HG02938 (cell line): ENCODE data around the gene GMDS.

Experiments used
- ATAC-seq: cut with Tn5 transposase; IDR thresholded peaks from one replicate; pipeline ENCODE4 v1.9.1; 2021; ENCODE audit warnings: mild to moderate bottlenecking, moderate library complexity; ENCODE audit not compliant: unreplicated experiment

The GMDS gene

GRCh38 chr6:1643111-1643510, 602.3 kb downstream of the GMDS start:
- ATAC-seq: no peak

GRCh38 chr6:1641343-1641885, 604.0 kb downstream of the GMDS start:
- no peak for ATAC-seq

- no peak for ATAC-seq
Observed at GRCh38 chr6:1640476-1640875, 604.9 kb downstream of the GMDS start.

- no peak for ATAC-seq
Observed at GRCh38 chr6:1639430-1639829, 606.0 kb downstream of the GMDS start.

GRCh38 chr6:1636971-1637871, 608.2 kb downstream of the GMDS start:
- ATAC-seq: no peak

- no peak for ATAC-seq
Observed at GRCh38 chr6:1636272-1636825, 609.1 kb downstream of the GMDS start.

- ATAC-seq: no peak
Observed at GRCh38 chr6:1635305-1636010, 609.9 kb downstream of the GMDS start.

- ATAC-seq: no peak
Observed at GRCh38 chr6:1634081-1634480, 611.3 kb downstream of the GMDS start.

- no peak for ATAC-seq
Observed at GRCh38 chr6:1633366-1634021, 611.9 kb downstream of the GMDS start.

- ATAC-seq: no peak
Observed at GRCh38 chr6:1631251-1631650, 614.2 kb downstream of the GMDS start.

GRCh38 chr6:1630771-1631217, 614.6 kb downstream of the GMDS start:
- ATAC-seq: no peak

- ATAC-seq: no peak
Observed at GRCh38 chr6:1630212-1630770, 615.1 kb downstream of the GMDS start.

GRCh38 chr6:1629316-1629715, 616.1 kb downstream of the GMDS start:
- no peak for ATAC-seq

- no peak for ATAC-seq
Observed at GRCh38 chr6:1627827-1628560, 617.4 kb downstream of the GMDS start.

- no peak for ATAC-seq
Observed at GRCh38 chr6:1626481-1626880, 618.9 kb downstream of the GMDS start.

GRCh38 chr6:1625794-1626435, 619.5 kb downstream of the GMDS start:
- ATAC-seq: no peak

- ATAC-seq: no peak
Observed at GRCh38 chr6:1624851-1625781, 620.3 kb downstream of the GMDS start.

GRCh38 chr6:1624058-1624850, 621.2 kb downstream of the GMDS start:
- ATAC-seq: no peak
